Testis (tissue), 2 donors: ENCODE measurements around the gene ILDR1.

ENCODE experiments used
- POLR2A ChIP-seq: fragments of 450-650 bp; IDR thresholded peaks from one replicate; pipeline ENCODE4 v1.6.1; 2017; ENCODE audit warnings: antibody characterized with exemption, mild to moderate bottlenecking, moderate library complexity
- TF ChIP-seq, protein P1 (sequence below), 3 experiments: fragments of 450-650 bp in 2 of 3; fragments of 200-600 bp in 1 of 3; sonication (generic) in 1 of 3; IDR thresholded peaks; one replicate each; pipeline ENCODE4 v1.5.1; 2016 to 2019; ENCODE audit warnings: antibody characterized with exemption in 3 of 3, mild to moderate bottlenecking in 2 of 3, moderate library complexity in 1 of 3

DNA sequence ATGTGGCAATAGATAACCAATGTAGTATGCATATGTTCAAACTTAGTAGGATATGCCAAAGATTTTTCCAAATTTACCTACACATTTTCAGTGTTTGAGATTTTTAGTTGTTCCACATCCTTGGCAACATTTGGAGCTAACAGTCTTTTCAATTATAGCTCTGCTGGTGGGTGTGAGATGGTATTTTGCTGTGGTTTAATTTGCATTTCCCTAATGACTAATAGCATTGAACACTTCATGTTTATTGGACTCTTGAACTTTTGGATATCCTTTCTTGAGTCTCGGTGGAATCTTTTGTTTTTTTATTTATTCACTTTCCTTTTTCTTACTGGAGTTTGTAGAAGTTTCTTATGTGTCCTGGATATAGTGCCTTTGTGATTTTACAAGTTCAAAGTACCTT lies 11.0 kb upstream of the ILDR1 start:
- TF ChIP-seq POLR2A: no peak
- TF ChIP-seq, protein P1, sequence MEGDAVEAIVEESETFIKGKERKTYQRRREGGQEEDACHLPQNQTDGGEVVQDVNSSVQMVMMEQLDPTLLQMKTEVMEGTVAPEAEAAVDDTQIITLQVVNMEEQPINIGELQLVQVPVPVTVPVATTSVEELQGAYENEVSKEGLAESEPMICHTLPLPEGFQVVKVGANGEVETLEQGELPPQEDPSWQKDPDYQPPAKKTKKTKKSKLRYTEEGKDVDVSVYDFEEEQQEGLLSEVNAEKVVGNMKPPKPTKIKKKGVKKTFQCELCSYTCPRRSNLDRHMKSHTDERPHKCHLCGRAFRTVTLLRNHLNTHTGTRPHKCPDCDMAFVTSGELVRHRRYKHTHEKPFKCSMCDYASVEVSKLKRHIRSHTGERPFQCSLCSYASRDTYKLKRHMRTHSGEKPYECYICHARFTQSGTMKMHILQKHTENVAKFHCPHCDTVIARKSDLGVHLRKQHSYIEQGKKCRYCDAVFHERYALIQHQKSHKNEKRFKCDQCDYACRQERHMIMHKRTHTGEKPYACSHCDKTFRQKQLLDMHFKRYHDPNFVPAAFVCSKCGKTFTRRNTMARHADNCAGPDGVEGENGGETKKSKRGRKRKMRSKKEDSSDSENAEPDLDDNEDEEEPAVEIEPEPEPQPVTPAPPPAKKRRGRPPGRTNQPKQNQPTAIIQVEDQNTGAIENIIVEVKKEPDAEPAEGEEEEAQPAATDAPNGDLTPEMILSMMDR (IDR thresholded peaks at IDR 0.05): no peak
